ENCODE measurements around the gene IFRD2.

DNA sequence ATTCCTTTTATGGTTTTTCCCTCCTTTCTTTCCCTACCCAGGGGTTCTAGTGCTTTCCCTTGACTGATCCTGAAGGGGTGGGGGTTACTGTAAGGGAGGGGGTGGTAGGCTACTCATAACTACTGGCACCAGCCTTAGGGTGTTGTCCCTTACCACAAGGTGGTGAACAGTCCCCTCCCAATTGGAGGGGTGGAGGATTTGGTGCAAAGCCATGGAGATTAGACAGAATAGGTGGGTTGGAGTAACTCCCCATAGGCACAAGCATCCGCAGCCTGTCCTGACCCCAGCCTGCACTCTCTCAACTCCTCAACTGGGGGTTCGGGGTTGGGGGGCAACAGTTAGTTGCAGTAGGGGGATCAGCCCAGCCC, 32.9 kb upstream of the IFRD2 start:
- TF ChIP-seq CTCF (conservative IDR thresholded peaks at IDR 0.05; ENCODE audit: low read depth, low read length) (no peak), EZH2 (IDR thresholded peaks at IDR 0.05; ENCODE audit: low read length, unreplicated experiment) (no peak)
